GM23248 (cell line): ENCODE measurements around the gene MATN4.

Source experiments
- EZH2 ChIP-seq: fragments of 200-600 bp; sonication (generic); IDR thresholded peaks from 2 replicates; pipeline ENCODE4 v1.6.1; 2018; ENCODE audit warnings: antibody characterized with exemption, mild to moderate bottlenecking; ENCODE audit not compliant: insufficient read depth, poor library complexity, severe bottlenecking
- EZH2phosphoT487 ChIP-seq: fragments of 200-600 bp; sonication (generic); IDR thresholded peaks from 2 replicates; pipeline ENCODE4 v1.6.1; 2018; ENCODE audit warnings: antibody characterized with exemption, moderate library complexity, mild to moderate bottlenecking, low read depth; ENCODE audit not compliant: insufficient read depth

- TF ChIP-seq EZH2 = no peak
- TF ChIP-seq EZH2phosphoT487 = no peak
Observed at GRCh38 chr20:45317826-45318225, 9.7 kb upstream of the MATN4 start.
